ENCODE data around the gene LACRT. TPM values are rescaled to one million over a fixed set of nuclear protein-coding genes. Genes with fewer than 3 reads are reported as not detected.

LACRT gene
- total and polyA plus RNA-seq, 2 donors (not counting 1 experiment from before 2014, with no cell fraction given) = not detected

DNA sequence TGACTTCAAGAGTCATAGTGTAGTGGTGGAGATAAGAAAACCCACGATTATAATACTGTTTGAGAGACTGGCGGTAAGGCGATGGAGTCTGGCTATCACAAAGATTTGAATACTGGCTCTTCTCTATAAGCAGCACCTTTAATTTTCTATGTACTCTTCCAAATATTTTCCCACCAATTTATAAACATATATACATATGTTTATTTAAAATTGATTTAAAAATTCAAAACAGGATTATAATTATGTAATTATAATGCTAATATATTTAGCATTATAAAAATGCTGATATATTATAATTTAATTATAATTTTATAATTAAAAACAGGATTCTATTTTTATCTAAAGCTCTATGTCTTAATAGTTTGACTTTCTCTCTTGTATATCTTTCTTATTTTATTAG lies 28.9 kb upstream of the LACRT start:
- intact Hi-C loops (cut with micrococcal nuclease) = no loop called here
- H3K27me3 ChIP-seq (replicated peaks in 1 of 4; ENCODE audit: control extremely low read depth in 1 of 4, control insufficient read depth in 3 of 4, insufficient read depth in 4 of 4, low read length in 3 of 4) = peaks cover 0 to 3% (median 0%) of the 10 kb centered on the region in 4 experiments
- CTCF ChIA-PET = no interaction called here
- WGBS (ENCODE audit: insufficient coverage) = no CpG with 5 or more reads among the region's 3 CpGs
- no peaks in the 10 kb centered on the region for H3K9me3 ChIP-seq (ENCODE audit: control extremely low read depth in 1 of 3, control insufficient read depth in 2 of 3, insufficient read depth in 1 of 3, low read length in 2 of 3)
- H3K9ac ChIP-seq (ENCODE audit: low read length) = no peak overlapping the region
- TF ChIP-seq EZH2 (IDR thresholded peaks at IDR 0.05; ENCODE audit: borderline replicate concordance, insufficient read depth, low read depth, low read length, poor library complexity, severe bottlenecking) = no peak
- TF ChIP-seq CTCF (IDR thresholded peaks at IDR 0.05) = no peak
- H3K79me2 ChIP-seq (ENCODE audit: control insufficient read depth, insufficient read depth, low read length) = no peaks in the 10 kb centered on the region
- no peak for ATAC-seq (ENCODE audit: low read depth)
- no peaks in the 10 kb centered on the region for H3K9me3 Mint-ChIP-seq (ENCODE audit: insufficient read depth)
- peaks cover 33% of the 10 kb centered on the region for H3K27me3 Mint-ChIP-seq
- POLR2A ChIA-PET = no interaction called here
- H3K4me3 Mint-ChIP-seq = no peak overlapping the region
- no peak for DNase-seq
- H3K36me3 ChIP-seq (replicated peaks in 1 of 2; ENCODE audit: control extremely low read depth in 1 of 2, control insufficient read depth in 1 of 2, extremely low read depth in 1 of 2, insufficient read depth in 2 of 2, low read length in 1 of 2) = no peaks in the 10 kb centered on the region
- H3K4me2 ChIP-seq (replicated peaks; ENCODE audit: low read depth, low read length, poor library complexity, severe bottlenecking) = no peak overlapping the region
- no peak overlapping the region for H2AFZ ChIP-seq (ENCODE audit: insufficient read depth, low read depth, low read length, poor library complexity, severe bottlenecking)
- H3K4me3 ChIP-seq (ENCODE audit: control extremely low read depth in 1 of 5, extremely low read depth in 1 of 5, insufficient read depth in 1 of 5, low read depth in 2 of 5, low read length in 4 of 5) = no peak overlapping the region
- H3K27ac Mint-ChIP-seq = no peak overlapping the region
- H4K20me1 ChIP-seq (ENCODE audit: control insufficient read depth, insufficient read depth, low read length, poor library complexity, severe bottlenecking) = no peaks in the 10 kb centered on the region
- no peak overlapping the region for H3K27ac ChIP-seq (ENCODE audit: low read length in 2 of 2)
- no peaks in the 10 kb centered on the region for H3K4me1 Mint-ChIP-seq
- H3K4me1 ChIP-seq (ENCODE audit: control insufficient read depth in 2 of 2, insufficient read depth in 2 of 2, low read length in 2 of 2) = no peaks in the 10 kb centered on the region

GRCh38 chr12:54662026-54662425 lies 27.3 kb upstream of the LACRT start:
- Mint-ChIP-seq H3K4me3 (no peak overlapping the region), H3K27ac (no peak overlapping the region), H3K4me1 (no peaks in the 10 kb centered on the region), H3K27me3 (peaks cover 30% of the 10 kb centered on the region), H3K9me3 (ENCODE audit: insufficient read depth) (no peaks in the 10 kb centered on the region)
- no peaks in the 10 kb centered on the region for H3K4me1 ChIP-seq (ENCODE audit: control insufficient read depth in 2 of 2, insufficient read depth in 2 of 2, low read length in 2 of 2)
- no peak overlapping the region for H3K4me2 ChIP-seq (replicated peaks; ENCODE audit: low read depth, low read length, poor library complexity, severe bottlenecking)
- H3K36me3 ChIP-seq (replicated peaks in 1 of 2; ENCODE audit: control extremely low read depth in 1 of 2, control insufficient read depth in 1 of 2, extremely low read depth in 1 of 2, insufficient read depth in 2 of 2, low read length in 1 of 2) = no peaks in the 10 kb centered on the region
- no peak overlapping the region for H3K27ac ChIP-seq (ENCODE audit: low read length in 2 of 2)
- no peaks in the 10 kb centered on the region for H3K79me2 ChIP-seq (ENCODE audit: control insufficient read depth, insufficient read depth, low read length)
- ChIA-PET POLR2A (no interaction called here), CTCF (no interaction called here)
- no peaks in the 10 kb centered on the region for H3K9me3 ChIP-seq (ENCODE audit: control extremely low read depth in 1 of 3, control insufficient read depth in 2 of 3, insufficient read depth in 1 of 3, low read length in 2 of 3)
- intact Hi-C loops (cut with micrococcal nuclease) = no loop called here
- H3K9ac ChIP-seq (ENCODE audit: low read length) = no peak overlapping the region
- no peak overlapping the region for H2AFZ ChIP-seq (ENCODE audit: insufficient read depth, low read depth, low read length, poor library complexity, severe bottlenecking)
- TF ChIP-seq CTCF (IDR thresholded peaks at IDR 0.05) (no peak), EZH2 (IDR thresholded peaks at IDR 0.05; ENCODE audit: borderline replicate concordance, insufficient read depth, low read depth, low read length, poor library complexity, severe bottlenecking) (no peak)
- H3K27me3 ChIP-seq (replicated peaks in 1 of 4; ENCODE audit: control extremely low read depth in 1 of 4, control insufficient read depth in 3 of 4, insufficient read depth in 4 of 4, low read length in 3 of 4) = peaks cover 0 to 10% (median 2%) of the 10 kb centered on the region in 4 experiments
- DNase-seq (no peak), ATAC-seq (ENCODE audit: low read depth) (no peak)
- H3K4me3 ChIP-seq (ENCODE audit: control extremely low read depth in 1 of 5, extremely low read depth in 1 of 5, insufficient read depth in 1 of 5, low read depth in 2 of 5, low read length in 4 of 5) = no peak overlapping the region
- no peaks in the 10 kb centered on the region for H4K20me1 ChIP-seq (ENCODE audit: control insufficient read depth, insufficient read depth, low read length, poor library complexity, severe bottlenecking)
- no CpG with 5 or more reads among the region's 3 CpGs for WGBS (ENCODE audit: insufficient coverage)
